ENCODE measurements around the gene LRRK2.

The LRRK2 gene

DNA sequence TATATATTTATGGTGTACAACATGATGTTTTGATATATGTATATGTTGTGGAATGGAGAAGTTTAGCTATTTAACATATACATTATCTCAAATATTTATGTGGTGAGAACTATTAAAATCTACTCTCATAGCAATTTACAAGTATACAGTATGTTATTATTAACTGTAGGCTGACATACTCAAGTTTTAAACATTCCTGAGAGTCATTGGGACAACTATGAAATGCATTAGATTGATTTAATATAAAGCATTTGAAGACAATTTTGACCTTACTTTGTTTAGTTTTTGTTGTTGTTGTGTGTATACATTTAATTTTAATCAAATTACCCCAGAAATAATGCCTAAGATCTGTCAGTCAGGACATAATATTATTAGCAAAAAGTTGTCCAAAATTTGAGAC is 99.5 kb downstream of the LRRK2 start:
- no peaks in the 10 kb centered on the region for H3K36me3 ChIP-seq (ENCODE audit: insufficient read depth, low read length)
- H3K4me1 ChIP-seq (ENCODE audit: insufficient read depth, low read length, poor library complexity, severe bottlenecking) = no peaks in the 10 kb centered on the region
- no peak overlapping the region for H2AFZ ChIP-seq (ENCODE audit: low read length)
- H4K20me1 ChIP-seq (ENCODE audit: insufficient read depth, low read length, poor library complexity, severe bottlenecking) = no peaks in the 10 kb centered on the region
- H3K27me3 ChIP-seq (ENCODE audit: insufficient read depth, low read length, poor library complexity, severe bottlenecking) = no peaks in the 10 kb centered on the region
- no peak overlapping the region for H3K9ac ChIP-seq (ENCODE audit: low read depth, low read length, poor library complexity, severe bottlenecking)
- no peaks in the 10 kb centered on the region for H3K9me3 ChIP-seq (ENCODE audit: insufficient read depth, low read depth, low read length)
- H3K4me2 ChIP-seq (ENCODE audit: low read depth, low read length, poor library complexity, severe bottlenecking) = no peak overlapping the region
- no peaks in the 10 kb centered on the region for H3F3A ChIP-seq (ENCODE audit: low read depth)
- H3K79me2 ChIP-seq (ENCODE audit: insufficient read depth, low read length) = no peaks in the 10 kb centered on the region
- no peak overlapping the region for H3K4me3 ChIP-seq (ENCODE audit: low read length, poor library complexity, severe bottlenecking)
- no peaks in the 10 kb centered on the region for H3K9me2 ChIP-seq (replicated peaks; ENCODE audit: low read depth, low read length)
- TF ChIP-seq, protein P1, sequence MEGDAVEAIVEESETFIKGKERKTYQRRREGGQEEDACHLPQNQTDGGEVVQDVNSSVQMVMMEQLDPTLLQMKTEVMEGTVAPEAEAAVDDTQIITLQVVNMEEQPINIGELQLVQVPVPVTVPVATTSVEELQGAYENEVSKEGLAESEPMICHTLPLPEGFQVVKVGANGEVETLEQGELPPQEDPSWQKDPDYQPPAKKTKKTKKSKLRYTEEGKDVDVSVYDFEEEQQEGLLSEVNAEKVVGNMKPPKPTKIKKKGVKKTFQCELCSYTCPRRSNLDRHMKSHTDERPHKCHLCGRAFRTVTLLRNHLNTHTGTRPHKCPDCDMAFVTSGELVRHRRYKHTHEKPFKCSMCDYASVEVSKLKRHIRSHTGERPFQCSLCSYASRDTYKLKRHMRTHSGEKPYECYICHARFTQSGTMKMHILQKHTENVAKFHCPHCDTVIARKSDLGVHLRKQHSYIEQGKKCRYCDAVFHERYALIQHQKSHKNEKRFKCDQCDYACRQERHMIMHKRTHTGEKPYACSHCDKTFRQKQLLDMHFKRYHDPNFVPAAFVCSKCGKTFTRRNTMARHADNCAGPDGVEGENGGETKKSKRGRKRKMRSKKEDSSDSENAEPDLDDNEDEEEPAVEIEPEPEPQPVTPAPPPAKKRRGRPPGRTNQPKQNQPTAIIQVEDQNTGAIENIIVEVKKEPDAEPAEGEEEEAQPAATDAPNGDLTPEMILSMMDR (conservative IDR thresholded peaks at IDR 0.05; ENCODE audit: low read length) = no peak
- no peak for TF ChIP-seq EZH2phosphoT487 (IDR thresholded peaks at IDR 0.05; ENCODE audit: borderline replicate concordance)

GRCh38 chr12:40325349-40325960 is 100.7 kb downstream of the LRRK2 start:
- H4K20me1 ChIP-seq (ENCODE audit: insufficient read depth, low read length, poor library complexity, severe bottlenecking) = no peaks in the 10 kb centered on the region
- no peak overlapping the region for H3K4me2 ChIP-seq (ENCODE audit: low read depth, low read length, poor library complexity, severe bottlenecking)
- TF ChIP-seq, protein P1 (conservative IDR thresholded peaks at IDR 0.05; ENCODE audit: low read length) = peak; percentile 84
- TF ChIP-seq EZH2phosphoT487 (IDR thresholded peaks at IDR 0.05; ENCODE audit: borderline replicate concordance) = no peak
- H3K9ac ChIP-seq (ENCODE audit: low read depth, low read length, poor library complexity, severe bottlenecking) = no peak overlapping the region
- no peaks in the 10 kb centered on the region for H3K36me3 ChIP-seq (ENCODE audit: insufficient read depth, low read length)
- H3K79me2 ChIP-seq (ENCODE audit: insufficient read depth, low read length) = no peaks in the 10 kb centered on the region
- no peaks in the 10 kb centered on the region for H3K9me3 ChIP-seq (ENCODE audit: insufficient read depth, low read depth, low read length)
- H3K4me3 ChIP-seq (ENCODE audit: low read length, poor library complexity, severe bottlenecking) = no peak overlapping the region
- H3K9me2 ChIP-seq (replicated peaks; ENCODE audit: low read depth, low read length) = no peaks in the 10 kb centered on the region
- H3K27me3 ChIP-seq (ENCODE audit: insufficient read depth, low read length, poor library complexity, severe bottlenecking) = no peaks in the 10 kb centered on the region
- no peaks in the 10 kb centered on the region for H3K4me1 ChIP-seq (ENCODE audit: insufficient read depth, low read length, poor library complexity, severe bottlenecking)
- H2AFZ ChIP-seq (ENCODE audit: low read length) = no peak overlapping the region
- H3F3A ChIP-seq (ENCODE audit: low read depth) = no peaks in the 10 kb centered on the region

DNA sequence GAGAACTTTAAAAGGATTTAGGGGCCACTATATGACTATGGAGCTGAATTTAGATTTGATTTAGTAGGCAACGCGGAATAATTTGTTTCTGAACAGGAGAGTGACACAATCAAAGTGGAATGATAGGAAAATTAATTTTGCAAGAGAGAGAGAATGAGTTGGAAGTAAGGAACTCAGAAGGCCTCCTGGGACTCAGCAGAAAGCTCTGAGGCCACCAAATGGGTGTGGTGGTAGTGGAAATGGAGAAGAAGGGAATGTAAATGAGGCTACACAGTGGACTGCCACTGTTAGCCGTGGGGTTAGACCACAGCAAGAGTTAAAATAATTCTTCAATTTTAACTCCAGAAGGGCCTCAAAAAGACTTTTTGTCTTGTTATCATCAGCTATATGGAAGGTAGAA is 102.7 kb downstream of the LRRK2 start:
- H3K4me3 ChIP-seq (ENCODE audit: low read length, poor library complexity, severe bottlenecking) = no peak overlapping the region
- no peaks in the 10 kb centered on the region for H3K9me3 ChIP-seq (ENCODE audit: insufficient read depth, low read depth, low read length)
- no peaks in the 10 kb centered on the region for H3K4me1 ChIP-seq (ENCODE audit: insufficient read depth, low read length, poor library complexity, severe bottlenecking)
- TF ChIP-seq EZH2phosphoT487 (IDR thresholded peaks at IDR 0.05; ENCODE audit: borderline replicate concordance) = no peak
- no peaks in the 10 kb centered on the region for H4K20me1 ChIP-seq (ENCODE audit: insufficient read depth, low read length, poor library complexity, severe bottlenecking)
- H3K4me2 ChIP-seq (ENCODE audit: low read depth, low read length, poor library complexity, severe bottlenecking) = no peak overlapping the region
- no peaks in the 10 kb centered on the region for H3K27me3 ChIP-seq (ENCODE audit: insufficient read depth, low read length, poor library complexity, severe bottlenecking)
- H3K79me2 ChIP-seq (ENCODE audit: insufficient read depth, low read length) = no peaks in the 10 kb centered on the region
- no peaks in the 10 kb centered on the region for H3F3A ChIP-seq (ENCODE audit: low read depth)
- H3K36me3 ChIP-seq (ENCODE audit: insufficient read depth, low read length) = no peaks in the 10 kb centered on the region
- no peak overlapping the region for H3K9ac ChIP-seq (ENCODE audit: low read depth, low read length, poor library complexity, severe bottlenecking)
- no peak overlapping the region for H2AFZ ChIP-seq (ENCODE audit: low read length)
- H3K9me2 ChIP-seq (replicated peaks; ENCODE audit: low read depth, low read length) = no peaks in the 10 kb centered on the region

- no peaks in the 10 kb centered on the region for H3K79me2 ChIP-seq (ENCODE audit: insufficient read depth, low read length)
- no peaks in the 10 kb centered on the region for H3K4me1 ChIP-seq (ENCODE audit: insufficient read depth, low read length, poor library complexity, severe bottlenecking)
- H3K27me3 ChIP-seq (ENCODE audit: insufficient read depth, low read length, poor library complexity, severe bottlenecking) = no peaks in the 10 kb centered on the region
- H3K4me3 ChIP-seq (ENCODE audit: low read length, poor library complexity, severe bottlenecking) = no peak overlapping the region
- no peak overlapping the region for H2AFZ ChIP-seq (ENCODE audit: low read length)
- TF ChIP-seq EZH2phosphoT487 (IDR thresholded peaks at IDR 0.05; ENCODE audit: borderline replicate concordance) = no peak
- H3K4me2 ChIP-seq (ENCODE audit: low read depth, low read length, poor library complexity, severe bottlenecking) = no peak overlapping the region
- H4K20me1 ChIP-seq (ENCODE audit: insufficient read depth, low read length, poor library complexity, severe bottlenecking) = no peaks in the 10 kb centered on the region
- no peak overlapping the region for H3K9ac ChIP-seq (ENCODE audit: low read depth, low read length, poor library complexity, severe bottlenecking)
- no peaks in the 10 kb centered on the region for H3F3A ChIP-seq (ENCODE audit: low read depth)
- no peaks in the 10 kb centered on the region for H3K9me2 ChIP-seq (replicated peaks; ENCODE audit: low read depth, low read length)
- no peaks in the 10 kb centered on the region for H3K9me3 ChIP-seq (ENCODE audit: insufficient read depth, low read depth, low read length)
- no peaks in the 10 kb centered on the region for H3K36me3 ChIP-seq (ENCODE audit: insufficient read depth, low read length)
Measured at GRCh38 chr12:40330180-40330579, 105.4 kb downstream of the LRRK2 start.
